Trophoblast cell (in vitro differentiated cells and primary cell): ENCODE results near the gene IL22RA1.

ENCODE experiments used
- DNase-seq, 2 donors: peaks; one replicate each; pipeline ENCODE4 v3.0.0-alpha.2; 2016
- H2AFZ ChIP-seq: 2 replicates; pipeline ENCODE4 v1.6.1; 2013; ENCODE audit warnings: low read length, moderate library complexity, mild to moderate bottlenecking; ENCODE audit not compliant: insufficient read depth, poor library complexity
- H2AK5ac ChIP-seq: 2 replicates; pipeline ENCODE4 v1.6.1; 2013; ENCODE audit warnings: mild to moderate bottlenecking, low read length
- H2BK120ac ChIP-seq: 2 replicates; pipeline ENCODE4 v1.6.1; 2013; ENCODE audit warnings: low read length, mild to moderate bottlenecking, moderate library complexity; ENCODE audit not compliant: insufficient read depth, poor library complexity
- H2BK12ac ChIP-seq: 2 replicates; pipeline ENCODE4 v1.6.1; 2013; ENCODE audit warnings: mild to moderate bottlenecking, low read length, moderate library complexity
- H2BK5ac ChIP-seq: 2 replicates; pipeline ENCODE4 v1.6.1; 2013; ENCODE audit warnings: low read length, low read depth, moderate library complexity, mild to moderate bottlenecking; ENCODE audit not compliant: poor library complexity
- H3K14ac ChIP-seq: 2 replicates; pipeline ENCODE4 v1.6.1; 2013; ENCODE audit warnings: mild to moderate bottlenecking, low read length
- H3K18ac ChIP-seq: 2 replicates; pipeline ENCODE4 v1.6.1; 2013; ENCODE audit warnings: mild to moderate bottlenecking, low read length
- H3K23ac ChIP-seq: 2 replicates; pipeline ENCODE4 v1.6.1; 2013; ENCODE audit warnings: low read length
- H3K27ac ChIP-seq: 2 replicates; pipeline ENCODE4 v1.5.1; 2013; ENCODE audit warnings: low read depth, mild to moderate bottlenecking, inconsistent platforms, low read length, moderate library complexity
- H3K27me3 ChIP-seq: 2 replicates; pipeline ENCODE4 v1.6.1; 2013; ENCODE audit warnings: inconsistent platforms, mild to moderate bottlenecking, low read length, moderate library complexity; ENCODE audit not compliant: insufficient read depth
- H3K36me3 ChIP-seq, 2 experiments: 1 replicate in 1 of 2; 2 replicates in 1 of 2; pipeline ENCODE4 v1.6.1; 2013; ENCODE audit warnings: low read length in 2 of 2, mild to moderate bottlenecking in 2 of 2, moderate library complexity in 1 of 2; ENCODE audit not compliant: insufficient read depth in 2 of 2, control insufficient read depth in 1 of 2
- H3K4ac ChIP-seq: 2 replicates; pipeline ENCODE4 v1.6.1; 2013; ENCODE audit warnings: low read depth, mild to moderate bottlenecking, low read length, moderate library complexity
- H3K4me1 ChIP-seq, 2 experiments: 1 replicate in 1 of 2; 2 replicates in 1 of 2; pipeline ENCODE4 v1.6.1; 2013; ENCODE audit warnings: low read length in 2 of 2, mild to moderate bottlenecking in 2 of 2, moderate library complexity in 1 of 2; ENCODE audit not compliant: insufficient read depth in 2 of 2, control insufficient read depth in 1 of 2
- H3K4me2 ChIP-seq: 2 replicates; pipeline ENCODE4 v1.6.1; 2013; ENCODE audit warnings: inconsistent platforms, mild to moderate bottlenecking, low read length, moderate library complexity
- H3K4me3 ChIP-seq: 2 replicates; pipeline ENCODE4 v1.5.1; 2013; ENCODE audit warnings: mild to moderate bottlenecking, low read depth, low read length, inconsistent platforms
- H3K79me1 ChIP-seq: one replicate; pipeline ENCODE4 v1.6.1; 2013; ENCODE audit warnings: low read length
- H3K79me2 ChIP-seq: 2 replicates; pipeline ENCODE4 v1.6.1; 2013; ENCODE audit warnings: low read length, mild to moderate bottlenecking; ENCODE audit not compliant: control insufficient read depth, insufficient read depth, poor library complexity
- H3K9ac ChIP-seq: 2 replicates; pipeline ENCODE4 v1.6.1; 2013; ENCODE audit warnings: mild to moderate bottlenecking, low read length
- H3K9me3 ChIP-seq: 2 replicates; pipeline ENCODE4 v1.6.1; 2013; ENCODE audit warnings: low read depth, mild to moderate bottlenecking, control low read depth, inconsistent platforms, low read length; ENCODE audit not compliant: insufficient read depth
- H4K12ac ChIP-seq: 2 replicates; pipeline ENCODE4 v1.6.1; 2013; ENCODE audit warnings: low read depth, mild to moderate bottlenecking, low read length, moderate library complexity
- H4K8ac ChIP-seq: 2 replicates; pipeline ENCODE4 v1.6.1; 2013; ENCODE audit warnings: low read depth, mild to moderate bottlenecking, low read length, moderate library complexity
- H4K91ac ChIP-seq: one replicate; pipeline ENCODE4 v1.6.1; 2013; ENCODE audit warnings: low read depth, mild to moderate bottlenecking, low read length, moderate library complexity
- WGBS: extraction: QIAGEN DNeasy Blood & Tissue Kit; methylation state at CpG from one replicate; pipeline ENCODE4 v1.1.7; 2013; ENCODE audit warnings: missing lambda C conversion rate; ENCODE audit not compliant: insufficient read length, insufficient coverage; ENCODE audit errors: extremely low coverage; 5-methylcytosine and 5-hydroxymethylcytosine counted together

IL22RA1 gene

DNA sequence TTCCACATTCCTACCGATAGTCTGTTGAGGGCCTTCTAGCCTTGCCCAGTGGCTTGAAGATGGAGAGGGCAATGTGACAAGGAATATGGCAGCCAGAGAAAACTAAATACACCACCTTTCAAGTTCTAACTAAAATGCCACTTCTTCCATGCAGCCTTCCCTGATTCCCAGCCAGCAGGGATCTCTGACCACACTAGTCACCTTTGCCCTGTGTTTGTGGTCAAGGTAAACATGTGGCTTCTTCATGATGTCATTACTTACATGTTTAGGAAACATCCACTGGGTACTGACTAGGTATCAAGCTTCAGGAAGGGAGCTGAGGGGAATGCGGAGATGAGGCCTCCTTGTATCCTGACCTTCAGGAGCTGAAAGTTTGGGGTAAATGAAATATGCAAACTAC, 22.6 kb upstream of the IL22RA1 start:
- H3K27me3 ChIP-seq: no peaks in the 10 kb centered on the region
- H3K18ac ChIP-seq: no peak overlapping the region
- no peak overlapping the region for H3K4ac ChIP-seq
- no CpG with 5 or more reads among the region's 2 CpGs for WGBS
- no peak overlapping the region for H4K12ac ChIP-seq
- no peak overlapping the region for H3K4me2 ChIP-seq
- no peak overlapping the region for H2AFZ ChIP-seq
- no peak overlapping the region for H3K14ac ChIP-seq
- H2BK5ac ChIP-seq: no peak overlapping the region
- no peak overlapping the region for H2AK5ac ChIP-seq
- H3K9me3 ChIP-seq: no peaks in the 10 kb centered on the region
- H3K79me1 ChIP-seq: no peaks in the 10 kb centered on the region
- no peak overlapping the region for H2BK120ac ChIP-seq
- H2BK12ac ChIP-seq: no peak overlapping the region
- H4K91ac ChIP-seq: no peak overlapping the region
- no peak overlapping the region for H3K9ac ChIP-seq
- H3K23ac ChIP-seq: no peak overlapping the region
- H3K4me1 ChIP-seq: no peaks in the 10 kb centered on the region
- no peak overlapping the region for H4K8ac ChIP-seq
- H3K27ac ChIP-seq: no peak overlapping the region
- H3K79me2 ChIP-seq: no peaks in the 10 kb centered on the region
- peaks cover 7 to 10% of the 10 kb centered on the region in 2 experiments for H3K36me3 ChIP-seq
- DNase-seq: no peak
- no peak overlapping the region for H3K4me3 ChIP-seq

DNA sequence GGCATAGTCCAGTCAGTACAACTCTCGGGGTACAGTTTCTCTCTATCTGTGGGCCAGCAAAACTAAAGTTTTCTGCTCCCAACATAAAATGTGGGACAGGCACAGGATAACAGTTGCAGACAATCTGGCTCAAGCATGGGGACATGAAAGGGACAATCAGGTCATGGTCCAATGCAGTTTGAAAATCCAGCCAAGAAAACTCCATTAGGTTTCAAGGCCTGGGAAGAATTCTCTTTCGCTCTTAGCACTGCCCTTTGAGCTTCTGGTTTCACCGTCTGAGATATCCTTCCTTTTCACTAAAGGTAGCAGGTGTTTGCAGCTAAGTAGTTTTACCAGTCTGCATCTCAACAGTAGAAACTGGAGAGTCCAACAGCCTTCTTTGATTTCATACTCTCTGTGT, 21.1 kb upstream of the IL22RA1 start:
- Histone ChIP-seq H3K9me3 (no peaks in the 10 kb centered on the region), H3K4me1 (no peaks in the 10 kb centered on the region), H4K8ac (no peak overlapping the region), H4K12ac (no peak overlapping the region), H3K79me1 (no peaks in the 10 kb centered on the region), H2AK5ac (no peak overlapping the region), H2AFZ (no peak overlapping the region), H3K79me2 (no peaks in the 10 kb centered on the region), H3K27me3 (no peaks in the 10 kb centered on the region), H3K4ac (no peak overlapping the region), H3K4me3 (no peak overlapping the region), H3K14ac (no peak overlapping the region), H2BK12ac (no peak overlapping the region), H3K18ac (no peak overlapping the region), H3K23ac (no peak overlapping the region), H2BK5ac (no peak overlapping the region), H4K91ac (no peak overlapping the region), H3K9ac (no peak overlapping the region), H3K4me2 (no peak overlapping the region), H3K36me3 (peaks cover 7 to 13% of the 10 kb centered on the region in 2 experiments), H2BK120ac (no peak overlapping the region), H3K27ac (no peak overlapping the region)
- no CpG with 5 or more reads among the region's 3 CpGs for WGBS
- no peak for DNase-seq

- Histone ChIP-seq H3K4ac (no peak overlapping the region), H2BK120ac (no peak overlapping the region), H4K8ac (no peak overlapping the region), H3K4me3 (no peak overlapping the region), H3K18ac (no peak overlapping the region), H4K91ac (no peak overlapping the region), H3K9me3 (no peaks in the 10 kb centered on the region), H2BK12ac (no peak overlapping the region), H3K27me3 (no peaks in the 10 kb centered on the region), H3K23ac (no peak overlapping the region), H3K4me2 (no peak overlapping the region), H4K12ac (no peak overlapping the region), H3K27ac (no peak overlapping the region), H3K36me3 (peaks cover 10 to 15% of the 10 kb centered on the region in 2 experiments), H2AFZ (no peak overlapping the region), H3K79me2 (no peaks in the 10 kb centered on the region), H2BK5ac (no peak overlapping the region), H3K79me1 (no peaks in the 10 kb centered on the region), H3K9ac (no peak overlapping the region), H2AK5ac (no peak overlapping the region), H3K4me1 (no peaks in the 10 kb centered on the region), H3K14ac (no peak overlapping the region)
- no peak for DNase-seq
- WGBS: no CpG with 5 or more reads among the region's 5 CpGs
Observed at GRCh38 chr1:24162201-24162600, 19.3 kb upstream of the IL22RA1 start.

DNA sequence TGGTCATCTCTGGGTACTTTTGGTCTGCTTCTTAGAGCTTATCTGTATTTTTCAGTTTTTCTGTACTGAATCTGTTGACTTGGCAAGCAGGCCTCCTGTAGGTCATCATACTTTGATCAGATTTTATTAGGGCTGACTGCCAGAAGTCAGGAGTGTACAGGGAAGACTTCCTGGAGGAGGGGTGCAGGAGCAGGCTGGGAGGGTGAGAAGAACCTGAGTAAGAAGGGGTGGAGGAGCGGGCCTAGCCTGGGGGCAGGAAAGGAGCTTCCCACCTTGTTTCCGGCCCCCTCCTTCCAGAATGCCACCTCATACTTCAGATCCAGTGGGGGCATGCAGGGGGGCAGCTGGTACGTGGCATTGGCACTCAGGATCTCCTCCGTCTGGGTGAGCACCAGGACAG, 18.3 kb upstream of the IL22RA1 start:
- Histone ChIP-seq H3K23ac (no peak overlapping the region), H3K79me2 (no peaks in the 10 kb centered on the region), H2AK5ac (no peak overlapping the region), H3K14ac (no peak overlapping the region), H3K9me3 (no peaks in the 10 kb centered on the region), H3K18ac (no peak overlapping the region), H2AFZ (no peak overlapping the region), H4K12ac (no peak overlapping the region), H4K8ac (no peak overlapping the region), H3K36me3 (peaks cover 15 to 22% of the 10 kb centered on the region in 2 experiments), H2BK12ac (no peak overlapping the region), H3K4me1 (no peaks in the 10 kb centered on the region), H3K4me2 (no peak overlapping the region), H3K4me3 (no peak overlapping the region), H2BK5ac (no peak overlapping the region), H3K79me1 (no peaks in the 10 kb centered on the region), H4K91ac (no peak overlapping the region), H3K27ac (no peak overlapping the region), H2BK120ac (no peak overlapping the region), H3K4ac (no peak overlapping the region), H3K9ac (no peak overlapping the region), H3K27me3 (no peaks in the 10 kb centered on the region)
- no CpG with 5 or more reads among the region's 4 CpGs for WGBS
- no peak for DNase-seq
